NCI-H524 treated with DMSO at 0.1 percent for 48 hours (cell line): Measurements from ENCODE around the gene FRMPD4.

Experiments used
- DNase-seq: peaks from one replicate; lab custom pipeline; 2025; lab: John Stamatoyannopoulos, UW

Gene FRMPD4

GRCh38 chrX:12661464-12661863 is 523.2 kb downstream of the FRMPD4 start:
- no peak for DNase-seq

GRCh38 chrX:12672367-12673106 is 534.3 kb downstream of the FRMPD4 start:
- no peak for DNase-seq

- DNase-seq, result no peak
These were observed 535.2 kb downstream of the FRMPD4 start for GRCh38 chrX:12673487-12673886.

GRCh38 chrX:12679522-12679921 is 541.2 kb downstream of the FRMPD4 start:
- DNase-seq, result no peak

GRCh38 chrX:12681047-12681446 is 542.8 kb downstream of the FRMPD4 start:
- no peak for DNase-seq

- DNase-seq, result no peak
These were observed 547.3 kb downstream of the FRMPD4 start for GRCh38 chrX:12685541-12685940.

GRCh38 chrX:12686331-12686730 is 548.1 kb downstream of the FRMPD4 start:
- DNase-seq, result peak; percentile 1

GRCh38 chrX:12690646-12691045 is 552.4 kb downstream of the FRMPD4 start:
- no peak for DNase-seq

GRCh38 chrX:12693754-12694153 is 555.5 kb downstream of the FRMPD4 start:
- DNase-seq, result no peak

GRCh38 chrX:12700745-12701144 is 562.5 kb downstream of the FRMPD4 start:
- DNase-seq, result no peak

- no peak for DNase-seq
These were observed 563.4 kb downstream of the FRMPD4 start for GRCh38 chrX:12701628-12702027.

- no peak for DNase-seq
These were observed 564.3 kb downstream of the FRMPD4 start for GRCh38 chrX:12702509-12703091.

GRCh38 chrX:12704706-12705105 is 566.4 kb downstream of the FRMPD4 start:
- no peak for DNase-seq

GRCh38 chrX:12709047-12709446 is 570.8 kb downstream of the FRMPD4 start:
- DNase-seq, result no peak

GRCh38 chrX:12711435-12712040 is 573.3 kb downstream of the FRMPD4 start:
- no peak for DNase-seq

- no peak for DNase-seq
These were observed 578.3 kb downstream of the FRMPD4 start for GRCh38 chrX:12716574-12716973.

GRCh38 chrX:12719837-12720236 is 581.6 kb downstream of the FRMPD4 start:
- no peak for DNase-seq

GRCh38 chrX:12721042-12721441 is 582.8 kb downstream of the FRMPD4 start:
- no peak for DNase-seq

- DNase-seq, result no peak
These were observed 584.0 kb downstream of the FRMPD4 start for GRCh38 chrX:12722314-12722713.

- no peak for DNase-seq
These were observed 603.1 kb downstream of the FRMPD4 start for GRCh38 chrX:12741416-12741815.

- no peak for DNase-seq
These were observed 609.2 kb downstream of the FRMPD4 start for GRCh38 chrX:12747433-12747832.

GRCh38 chrX:12751887-12752286 is 613.6 kb downstream of the FRMPD4 start:
- DNase-seq, result no peak

- no peak for DNase-seq
These were observed 615.1 kb downstream of the FRMPD4 start for GRCh38 chrX:12753366-12753765.
